ENCODE data around the gene SEPSECS.

GRCh38 chr4:25190407-25190806 lies 30.2 kb upstream of the SEPSECS start:
- no peak for TF ChIP-seq MAFK (IDR thresholded peaks at IDR 0.05; ENCODE audit: low read depth, low read length)
- no peak for TF ChIP-seq EP300 (IDR thresholded peaks at IDR 0.05; ENCODE audit: borderline replicate concordance in 1 of 2, low read depth in 2 of 2, low read length in 2 of 2)
- peak; percentile 19 to 56 (median 40); a peak in 2 of 4 replicates for TF ChIP-seq CTCF (IDR thresholded peaks at IDR 0.05; ENCODE audit: control extremely low read depth in 1 of 3, insufficient read depth in 1 of 3, low read depth in 1 of 3, low read length in 3 of 3)
- TF ChIP-seq EZH2 (IDR thresholded peaks at IDR 0.05; ENCODE audit: low read depth, low read length, severe bottlenecking) = no peak
- no peak for TF ChIP-seq YY1 (IDR thresholded peaks at IDR 0.05; ENCODE audit: low read depth, low read length)
- TF ChIP-seq NRF1 (IDR thresholded peaks at IDR 0.05; ENCODE audit: low read depth, low read length) = no peak
- no peak for TF ChIP-seq KDM1A (IDR thresholded peaks at IDR 0.05; ENCODE audit: borderline replicate concordance, low read length)
- TF ChIP-seq CHD1 (IDR thresholded peaks at IDR 0.05; ENCODE audit: low read depth, low read length) = no peak
- TF ChIP-seq POLR2AphosphoS5 (IDR thresholded peaks at IDR 0.05; ENCODE audit: low read depth, low read length) = no peak

Measured in H1 (cell line).